Gastrocnemius medialis (tissue), 4 donors: ENCODE measurements around the gene GPR153. TPM values are rescaled to one million over a fixed set of nuclear protein-coding genes. Genes with fewer than 3 reads are reported as not detected.

ENCODE experiments used
- ATAC-seq, 2 donors: fragments of 150-250 bp; one replicate each; pipeline ENCODE4 v1.9.1; 2016
- DNase-seq, 2 donors: peaks; one replicate each; pipeline ENCODE4 v3.0.0-alpha.2; 2019
- H3K27ac ChIP-seq, 4 donors: fragments of 200-600 bp; sonication (generic); 1 replicate in 1 of 4; 2 replicates in 3 of 4; pipeline ENCODE4 v1.5.1; 2016 to 2018; ENCODE audit warnings: mild to moderate bottlenecking in 2 of 4, moderate library complexity in 1 of 4
- H3K27me3 ChIP-seq, 3 donors: fragments of 200-600 bp; sonication (generic) in 2 of 3; 1 replicate in 1 of 3; 2 replicates in 2 of 3; pipeline versions ENCODE4 v1.5.1 to v1.6.0; 2016 to 2019; ENCODE audit warnings: mild to moderate bottlenecking in 1 of 3, moderate library complexity in 1 of 3
- H3K36me3 ChIP-seq, 2 donors: fragments of 200-600 bp; sonication (generic) in 1 of 2; one replicate each; pipeline ENCODE4 v1.5.1; 2017 to 2018
- H3K4me1 ChIP-seq, 2 donors: fragments of 200-600 bp; sonication (generic) in 1 of 2; one replicate each; pipeline ENCODE4 v1.5.1; 2016 to 2017; ENCODE audit warnings: mild to moderate bottlenecking in 2 of 2
- H3K4me3 ChIP-seq, 4 donors: fragments of 200-600 bp; sonication (generic) in 3 of 4; 1 replicate in 1 of 4; 2 replicates in 3 of 4; pipeline ENCODE4 v1.5.1; 2016 to 2019; ENCODE audit warnings: mild to moderate bottlenecking in 2 of 4
- H3K9me3 ChIP-seq, 3 donors: fragments of 200-600 bp; sonication (generic) in 2 of 3; 1 replicate in 1 of 3; 2 replicates in 2 of 3; pipeline ENCODE4 v1.5.1; 2016 to 2019
- POLR2A ChIP-seq, 2 donors: fragments of 450-650 bp; IDR thresholded peaks; one replicate each; pipeline ENCODE4 v1.6.1; 2017; ENCODE audit warnings: antibody characterized with exemption in 2 of 2, mild to moderate bottlenecking in 2 of 2, moderate library complexity in 2 of 2
- in situ Hi-C, 4 donors: fragments of 200-750 bp; cut with MboI; loops; one replicate each; pipeline versions ENCODE4 v1.15.0 to v1.8.0; 2017; ENCODE audit warnings: low sequenced_read_pairs in 4 of 4
- intact Hi-C: fragments of 100-400 bp; cut with DNase I; formaldehyde crosslinking; loops from one replicate; pipeline ENCODE4 v1.15.1; 2023; ENCODE audit warnings: low total_unique reads
- total RNA-seq, 4 donors: library from RNA; depleted of rRNA; stranded (reverse); fragments of >200 nt; gene quantifications; one replicate each; pipeline versions ENCODE4 v1.1.0 to v1.2.3, GENCODE V29; 2016
- TF ChIP-seq, protein P1 (sequence below), 5 experiments: fragments of 450-650 bp in 3 of 5; fragments of 200-600 bp in 2 of 5; sonication (generic) in 2 of 5; IDR thresholded peaks in 4 of 5; conservative IDR thresholded peaks in 1 of 5; 1 replicate in 4 of 5; 2 replicates in 1 of 5; pipeline ENCODE4 v1.5.1; 2016 to 2019; ENCODE audit warnings: antibody characterized with exemption in 5 of 5, mild to moderate bottlenecking in 3 of 5, moderate library complexity in 3 of 5

The GPR153 gene
- total RNA-seq, 4 donors from 2014 or later, result 1.1 to 3.4 (median 2.0) TPM

DNA sequence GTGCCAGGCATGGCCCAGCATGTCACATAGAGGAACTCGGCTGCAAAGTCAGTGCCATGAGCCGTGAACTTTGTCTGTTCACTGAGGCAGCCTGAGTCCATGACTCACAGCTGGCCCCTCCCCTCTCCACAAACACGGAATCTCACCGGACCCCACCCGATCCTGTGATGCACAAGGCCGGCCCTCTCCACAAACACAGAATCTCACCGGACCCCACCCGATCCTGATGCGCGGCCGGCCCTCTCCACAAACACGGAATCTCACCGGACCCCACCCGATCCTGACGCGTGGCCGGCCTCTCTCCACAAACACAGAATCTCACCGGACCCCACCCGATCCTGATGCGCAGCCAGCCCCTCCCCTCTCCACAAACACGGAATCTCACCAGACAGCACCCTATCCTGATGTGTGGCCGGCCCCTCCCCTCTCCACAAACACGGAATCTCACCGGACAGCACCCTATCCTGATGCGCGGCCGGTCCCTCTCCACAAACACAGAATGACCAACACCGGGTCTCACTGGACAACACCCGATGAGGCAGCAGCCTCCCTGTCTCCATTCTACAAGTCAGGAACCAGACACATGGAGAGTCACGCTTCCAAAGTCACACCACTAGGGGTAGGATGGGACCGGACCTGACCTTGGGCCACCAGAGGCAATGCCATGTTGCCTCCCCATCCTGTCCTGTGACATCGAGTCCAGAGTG, 39.6 kb upstream of the GPR153 start:
- no peaks in the 10 kb centered on the region for H3K4me1 ChIP-seq
- in situ Hi-C loops (no loop called here), intact Hi-C loops (no loop called here)
- no peaks in the 10 kb centered on the region for H3K36me3 ChIP-seq
- TF ChIP-seq POLR2A (IDR thresholded peaks at IDR 0.05), result no peak
- TF ChIP-seq, protein P1, sequence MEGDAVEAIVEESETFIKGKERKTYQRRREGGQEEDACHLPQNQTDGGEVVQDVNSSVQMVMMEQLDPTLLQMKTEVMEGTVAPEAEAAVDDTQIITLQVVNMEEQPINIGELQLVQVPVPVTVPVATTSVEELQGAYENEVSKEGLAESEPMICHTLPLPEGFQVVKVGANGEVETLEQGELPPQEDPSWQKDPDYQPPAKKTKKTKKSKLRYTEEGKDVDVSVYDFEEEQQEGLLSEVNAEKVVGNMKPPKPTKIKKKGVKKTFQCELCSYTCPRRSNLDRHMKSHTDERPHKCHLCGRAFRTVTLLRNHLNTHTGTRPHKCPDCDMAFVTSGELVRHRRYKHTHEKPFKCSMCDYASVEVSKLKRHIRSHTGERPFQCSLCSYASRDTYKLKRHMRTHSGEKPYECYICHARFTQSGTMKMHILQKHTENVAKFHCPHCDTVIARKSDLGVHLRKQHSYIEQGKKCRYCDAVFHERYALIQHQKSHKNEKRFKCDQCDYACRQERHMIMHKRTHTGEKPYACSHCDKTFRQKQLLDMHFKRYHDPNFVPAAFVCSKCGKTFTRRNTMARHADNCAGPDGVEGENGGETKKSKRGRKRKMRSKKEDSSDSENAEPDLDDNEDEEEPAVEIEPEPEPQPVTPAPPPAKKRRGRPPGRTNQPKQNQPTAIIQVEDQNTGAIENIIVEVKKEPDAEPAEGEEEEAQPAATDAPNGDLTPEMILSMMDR (IDR thresholded peaks at IDR 0.05 in 4 of 5, conservative IDR thresholded peaks at IDR 0.05 in 1 of 5), result no peak
- H3K27me3 ChIP-seq, result no peaks in the 10 kb centered on the region
- no peaks in the 10 kb centered on the region for H3K9me3 ChIP-seq
- H3K27ac ChIP-seq, result no peak overlapping the region
- DNase-seq (no peak), ATAC-seq (no peak)
- no peak overlapping the region for H3K4me3 ChIP-seq

- intact Hi-C loops (no loop called here), in situ Hi-C loops (no loop called here)
- no peak overlapping the region for H3K27ac ChIP-seq
- no peak for DNase-seq
- H3K27me3 ChIP-seq, result no peaks in the 10 kb centered on the region
- TF ChIP-seq, protein P1 (IDR thresholded peaks at IDR 0.05 in 4 of 5, conservative IDR thresholded peaks at IDR 0.05 in 1 of 5), result no peak
- TF ChIP-seq POLR2A (IDR thresholded peaks at IDR 0.05), result no peak
- ATAC-seq, result no peak
- no peaks in the 10 kb centered on the region for H3K36me3 ChIP-seq
- no peak overlapping the region for H3K4me3 ChIP-seq
- no peaks in the 10 kb centered on the region for H3K9me3 ChIP-seq
- H3K4me1 ChIP-seq, result no peaks in the 10 kb centered on the region
Observed at GRCh38 chr1:6299557-6300165, 38.8 kb upstream of the GPR153 start.

DNA sequence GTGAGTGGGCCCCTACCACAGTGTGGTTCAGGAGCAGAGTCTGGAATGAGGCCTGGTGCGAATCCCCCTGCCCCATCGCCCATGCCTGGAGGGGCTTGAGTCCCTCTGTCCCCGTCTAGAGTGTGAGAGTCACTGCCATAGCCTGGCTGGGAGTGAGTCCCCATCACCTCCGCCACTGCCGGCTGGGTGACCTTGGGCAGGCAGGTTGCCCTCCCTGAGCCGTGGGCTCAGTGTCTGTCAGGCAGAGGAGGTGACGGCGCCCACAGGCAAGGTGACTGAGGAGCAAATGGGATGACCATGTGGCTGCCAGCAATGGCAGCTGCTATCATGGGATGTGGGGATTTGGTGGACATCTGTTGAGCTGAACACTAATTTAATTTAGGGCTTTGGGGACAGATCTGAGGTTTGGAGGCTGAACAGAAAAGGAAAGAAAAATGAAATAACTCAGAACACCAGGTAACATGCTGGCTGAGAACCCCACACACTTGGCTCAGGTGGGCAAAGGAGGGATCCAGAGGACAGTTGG, 38.1 kb upstream of the GPR153 start:
- ATAC-seq, result no peak
- H3K27ac ChIP-seq, result no peak overlapping the region
- in situ Hi-C loops, result no loop called here

DNA sequence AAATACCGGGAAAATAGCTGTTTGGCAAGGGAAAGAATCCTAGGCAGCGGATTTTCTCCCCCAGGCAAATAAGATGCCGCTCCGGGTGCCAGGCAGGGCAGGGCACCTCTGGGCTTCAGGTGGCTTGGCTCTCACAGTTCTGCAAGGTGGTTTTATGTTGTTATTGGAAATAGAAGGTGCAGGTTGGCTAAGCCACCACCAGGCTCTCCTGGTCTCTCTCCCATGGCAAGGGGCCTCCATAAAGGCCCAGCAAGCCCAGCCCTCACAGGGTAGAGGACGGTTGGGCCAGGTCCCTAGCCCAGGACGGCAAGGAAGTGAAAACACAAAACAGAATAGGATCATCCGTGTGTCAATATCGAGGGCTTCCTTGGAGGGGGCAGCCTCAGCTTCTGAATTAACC, 37.6 kb upstream of the GPR153 start:
- ATAC-seq (no peak), DNase-seq (no peak)
- intact Hi-C loops, result no loop called here
- Histone ChIP-seq H3K36me3 (no peaks in the 10 kb centered on the region), H3K4me1 (peaks cover 0 to 7% of the 10 kb centered on the region in 2 donors), H3K27ac (no peak overlapping the region), H3K9me3 (no peaks in the 10 kb centered on the region), H3K27me3 (no peaks in the 10 kb centered on the region), H3K4me3 (no peak overlapping the region)
- TF ChIP-seq, protein P1 (IDR thresholded peaks at IDR 0.05 in 4 of 5, conservative IDR thresholded peaks at IDR 0.05 in 1 of 5), result no peak
- no peak for TF ChIP-seq POLR2A (IDR thresholded peaks at IDR 0.05)
- in situ Hi-C loops, result no loop called here

More for the DNA sequence above, 38.1 kb upstream of the GPR153 start:
- intact Hi-C loops, result no loop called here
- TF ChIP-seq, protein P1 (IDR thresholded peaks at IDR 0.05 in 4 of 5, conservative IDR thresholded peaks at IDR 0.05 in 1 of 5), result no peak
- no peak for TF ChIP-seq POLR2A (IDR thresholded peaks at IDR 0.05)
- H3K4me1 ChIP-seq, result peaks cover 0 to 4% of the 10 kb centered on the region in 2 donors
- no peak for DNase-seq
- no peaks in the 10 kb centered on the region for H3K36me3 ChIP-seq
- no peak overlapping the region for H3K4me3 ChIP-seq
- no peaks in the 10 kb centered on the region for H3K27me3 ChIP-seq
- no peaks in the 10 kb centered on the region for H3K9me3 ChIP-seq
